PC-3 (cell line): Measurements from ENCODE around the gene ABLIM3. TPM values are rescaled to one million over a fixed set of nuclear protein-coding genes. Genes with fewer than 3 reads are reported as not detected.

ENCODE experiments used
- ATAC-seq: fragments of 200-7000 bp; cut with Tn5 transposase; 2 replicates; pipeline ENCODE4 v1.9.1; 2020; ENCODE audit warnings: mild to moderate bottlenecking, moderate library complexity
- BruUV-seq: library from RNA; stranded (reverse); fragments of 400-500 nt; replicated peaks from 2 replicates; lab custom pipeline; 2021; lab: Mats Ljungman, UMichigan
- CTCF ChIA-PET: fragments of 300-600 bp; sonication (Branson Sonifier 250); formaldehyde crosslinking; loops from one replicate; lab custom pipeline; 2022; ENCODE audit warnings: antibody characterized with exemption; lab: Charles Lee
- POLR2A ChIA-PET: fragments of 300-600 bp; sonication (Branson Sonifier 250); formaldehyde crosslinking; loops from one replicate; lab custom pipeline; 2022; ENCODE audit warnings: antibody characterized with exemption; ENCODE audit not compliant: unreplicated experiment; lab: Charles Lee
- DNase-seq: peaks from one replicate; pipeline ENCODE4 v3.0.0-alpha.2; 2015
- H2AFZ ChIP-seq: fragments of 300-600 bp; sonication (generic); 2 replicates; pipeline ENCODE4 v1.6.0; 2016; ENCODE audit warnings: antibody characterized with exemption, low read length
- H3F3A ChIP-seq: fragments of 300-600 bp; sonication (generic); one replicate; pipeline ENCODE4 v1.6.0; 2017; ENCODE audit warnings: antibody characterized with exemption, low read length, control low read depth, mild to moderate bottlenecking; ENCODE audit not compliant: unreplicated experiment
- H3K27ac ChIP-seq: fragments of 300-600 bp; sonication (generic); 2 replicates; pipeline ENCODE4 v1.5.1; 2016; ENCODE audit warnings: mild to moderate bottlenecking, low read length
- H3K27me3 ChIP-seq: fragments of 300-600 bp; sonication (generic); 2 replicates; pipeline ENCODE4 v1.6.1; 2016; ENCODE audit warnings: low read length, mixed read lengths
- H3K36me3 ChIP-seq: fragments of 300-600 bp; sonication (generic); 2 replicates; pipeline ENCODE4 v1.6.1; 2016; ENCODE audit warnings: low read depth, mixed run types, low read length, mixed read lengths
- H3K4me1 ChIP-seq: fragments of 300-600 bp; sonication (generic); 2 replicates; pipeline ENCODE4 v1.5.1; 2016; ENCODE audit warnings: low read length; ENCODE audit not compliant: insufficient read depth
- H3K4me2 ChIP-seq: fragments of 300-600 bp; sonication (generic); 2 replicates; pipeline ENCODE4 v1.6.0; 2016; ENCODE audit warnings: low read length
- H3K4me3 ChIP-seq: fragments of 300-600 bp; sonication (generic); 2 replicates; pipeline ENCODE4 v1.5.1; 2016; ENCODE audit warnings: mild to moderate bottlenecking, low read length, mixed read lengths
- H3K79me2 ChIP-seq: fragments of 300-600 bp; sonication (generic); 2 replicates; pipeline ENCODE4 v1.6.1; 2017; ENCODE audit warnings: low read length, mixed read lengths
- H3K9ac ChIP-seq: fragments of 300-600 bp; sonication (generic); 2 replicates; pipeline ENCODE4 v1.6.0; 2016; ENCODE audit warnings: mild to moderate bottlenecking, low read length
- H3K9me2 ChIP-seq: fragments of 300-600 bp; sonication (generic); replicated peaks from 2 replicates; pipeline ENCODE4 v1.6.1; 2016; ENCODE audit warnings: mixed run types, low read length, mixed read lengths
- H3K9me3 ChIP-seq: fragments of 300-600 bp; sonication (generic); 2 replicates; pipeline ENCODE4 v1.6.1; 2016; ENCODE audit warnings: low read length, mixed read lengths
- H4K20me1 ChIP-seq: fragments of 300-600 bp; sonication (generic); 2 replicates; pipeline ENCODE4 v1.6.1; 2016; ENCODE audit warnings: low read length, mixed read lengths
- EZH2 ChIP-seq: fragments of 300-600 bp; sonication (generic); IDR thresholded peaks from one replicate; pipeline ENCODE4 v1.6.1; 2017; ENCODE audit warnings: antibody characterized with exemption, mild to moderate bottlenecking, low read length; ENCODE audit not compliant: unreplicated experiment
- EZH2phosphoT487 ChIP-seq: fragments of 300-600 bp; sonication (generic); IDR thresholded peaks from 2 replicates; pipeline ENCODE4 v1.6.1; 2018; ENCODE audit warnings: mild to moderate bottlenecking, antibody characterized with exemption, low read length, borderline replicate concordance
- intact Hi-C: fragments of 100-400 bp; cut with micrococcal nuclease; formaldehyde crosslinking; loops from 2 replicates; pipeline ENCODE4 v1.9.0; 2023
- total RNA-seq: library from RNA; depleted of rRNA; stranded (reverse); fragments of >200 nt; gene quantifications from 2 replicates; pipeline ENCODE4 v1.2.3, GENCODE V29; 2014
- TF ChIP-seq, protein P1 (sequence below): fragments of 300-600 bp; sonication (generic); conservative IDR thresholded peaks from 2 replicates; pipeline ENCODE4 v1.5.1; 2017; ENCODE audit warnings: antibody characterized with exemption, low read depth, mild to moderate bottlenecking, low read length

ABLIM3 gene
- total RNA-seq, 1 experiment from 2014 or later, result 43.6 TPM

DNA sequence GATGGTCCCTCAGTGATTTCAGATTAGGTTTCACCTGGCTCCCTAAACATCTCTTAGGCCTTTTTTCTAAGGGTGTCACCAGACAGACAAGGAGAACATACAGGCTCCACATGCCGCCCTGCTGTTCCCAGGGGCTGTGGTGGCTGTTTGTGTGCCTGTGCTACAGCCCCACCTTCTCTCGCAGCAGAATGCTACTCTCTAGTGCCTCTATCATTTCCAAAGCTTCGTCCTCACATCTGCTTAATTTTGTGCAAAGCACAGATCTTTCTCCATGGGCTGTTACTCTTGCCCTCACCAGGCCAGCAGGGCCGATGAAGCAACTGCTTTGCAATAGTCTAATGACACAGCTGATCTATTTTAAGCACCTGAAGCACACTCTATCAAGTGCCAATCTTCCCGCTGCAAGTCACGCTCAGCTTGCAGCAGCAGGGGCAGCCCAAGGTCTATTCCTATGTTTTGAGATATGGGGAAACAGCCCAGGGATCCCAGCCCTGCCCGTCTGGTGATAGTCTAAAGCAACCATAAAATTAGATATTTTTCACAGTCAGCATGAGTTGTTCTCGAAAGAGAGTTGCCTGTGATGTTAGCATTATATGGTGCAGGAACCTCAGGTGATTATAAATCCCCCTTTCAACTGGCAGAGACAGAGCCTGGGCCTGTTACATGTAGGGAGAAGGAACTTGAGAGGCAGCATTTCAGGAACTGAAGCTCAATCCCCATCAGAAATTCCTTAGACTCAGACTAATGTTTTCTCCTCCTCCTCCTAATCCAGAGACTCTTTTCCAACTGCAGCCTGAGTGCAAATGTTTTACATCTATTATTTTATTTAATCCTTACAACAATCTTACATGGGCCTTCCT, 12.7 kb downstream of the ABLIM3 start:
- no peaks in the 10 kb centered on the region for H4K20me1 ChIP-seq
- H3K4me1 ChIP-seq, result peaks cover 28% of the 10 kb centered on the region
- peaks cover 68% of the 10 kb centered on the region for H3K79me2 ChIP-seq
- TF ChIP-seq, protein P1, sequence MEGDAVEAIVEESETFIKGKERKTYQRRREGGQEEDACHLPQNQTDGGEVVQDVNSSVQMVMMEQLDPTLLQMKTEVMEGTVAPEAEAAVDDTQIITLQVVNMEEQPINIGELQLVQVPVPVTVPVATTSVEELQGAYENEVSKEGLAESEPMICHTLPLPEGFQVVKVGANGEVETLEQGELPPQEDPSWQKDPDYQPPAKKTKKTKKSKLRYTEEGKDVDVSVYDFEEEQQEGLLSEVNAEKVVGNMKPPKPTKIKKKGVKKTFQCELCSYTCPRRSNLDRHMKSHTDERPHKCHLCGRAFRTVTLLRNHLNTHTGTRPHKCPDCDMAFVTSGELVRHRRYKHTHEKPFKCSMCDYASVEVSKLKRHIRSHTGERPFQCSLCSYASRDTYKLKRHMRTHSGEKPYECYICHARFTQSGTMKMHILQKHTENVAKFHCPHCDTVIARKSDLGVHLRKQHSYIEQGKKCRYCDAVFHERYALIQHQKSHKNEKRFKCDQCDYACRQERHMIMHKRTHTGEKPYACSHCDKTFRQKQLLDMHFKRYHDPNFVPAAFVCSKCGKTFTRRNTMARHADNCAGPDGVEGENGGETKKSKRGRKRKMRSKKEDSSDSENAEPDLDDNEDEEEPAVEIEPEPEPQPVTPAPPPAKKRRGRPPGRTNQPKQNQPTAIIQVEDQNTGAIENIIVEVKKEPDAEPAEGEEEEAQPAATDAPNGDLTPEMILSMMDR, result no peak
- TF ChIP-seq EZH2, result no peak
- no peak for TF ChIP-seq EZH2phosphoT487
- no peaks in the 10 kb centered on the region for H3K9me3 ChIP-seq
- no peaks in the 10 kb centered on the region for H3K36me3 ChIP-seq
- POLR2A ChIA-PET, result interaction anchor here (0.5 kb wide), 1 partner anchor 135 kb away, joined by 3 read pairs; no protein-coding TSS in a partner anchor
- BruUV-seq, result no TSS peak
- no peaks in the 10 kb centered on the region for H3F3A ChIP-seq
- H3K9ac ChIP-seq, result no peak overlapping the region
- no peak overlapping the region for H3K4me2 ChIP-seq
- H3K27me3 ChIP-seq, result no peaks in the 10 kb centered on the region
- no peaks in the 10 kb centered on the region for H3K9me2 ChIP-seq
- H3K27ac ChIP-seq, result no peak overlapping the region
- intact Hi-C loops, result no loop called here
- no peak for ATAC-seq
- CTCF ChIA-PET, result interaction anchor here (0.6 kb wide), 1 partner anchor 329 kb away, joined by 3 read pairs; no protein-coding TSS in a partner anchor
- H3K4me3 ChIP-seq, result no peak overlapping the region
- DNase-seq, result no peak
- no peak overlapping the region for H2AFZ ChIP-seq

GRCh38 chr5:149154650-149155049, 13.4 kb downstream of the ABLIM3 start:
- ChIA-PET CTCF (no interaction called here), POLR2A (no interaction called here)
- no peak overlapping the region for H3K4me3 ChIP-seq
- BruUV-seq, result no TSS peak
- no peak overlapping the region for H2AFZ ChIP-seq
- ATAC-seq (no peak), DNase-seq (no peak)
- H3K27me3 ChIP-seq, result no peaks in the 10 kb centered on the region
- no peaks in the 10 kb centered on the region for H3K9me2 ChIP-seq
- intact Hi-C loops, result no loop called here
- H4K20me1 ChIP-seq, result no peaks in the 10 kb centered on the region
- no peak overlapping the region for H3K27ac ChIP-seq
- H3K9ac ChIP-seq, result no peak overlapping the region
- H3K4me2 ChIP-seq, result no peak overlapping the region
- no peak for TF ChIP-seq EZH2
- no peak for TF ChIP-seq EZH2phosphoT487
- TF ChIP-seq, protein P1, result no peak
- H3K4me1 ChIP-seq, result peaks cover 28% of the 10 kb centered on the region
- no peaks in the 10 kb centered on the region for H3K36me3 ChIP-seq
- peaks cover 67% of the 10 kb centered on the region for H3K79me2 ChIP-seq
- no peaks in the 10 kb centered on the region for H3K9me3 ChIP-seq
- H3F3A ChIP-seq, result no peaks in the 10 kb centered on the region
